ENCODE data around the gene TTLL11.
A peak's percentile ranks its signal among the peaks of the same experiment; 100 is the strongest.

Gene TTLL11

GRCh38 chr9:121815546-121816448 lies 277.3 kb downstream of the TTLL11 start:
- WGBS, 2 donors (ENCODE audit: extremely low coverage in 2 of 2, insufficient read length in 2 of 2, insufficient replicate concordance in 1 of 2), result no CpG with 5 or more reads among the region's 31 CpGs
- H2BK5ac ChIP-seq (ENCODE audit: low read length), result no peak overlapping the region
- no peak overlapping the region for H3K4me2 ChIP-seq (ENCODE audit: insufficient read depth, low read length, poor library complexity, severe bottlenecking)
- no peak overlapping the region for H3K27ac ChIP-seq (replicated peaks; ENCODE audit: low read length)
- no peak overlapping the region for H4K8ac ChIP-seq (ENCODE audit: low read depth, low read length)
- no peak for DNase-seq (ENCODE audit: low spot score)
- H2BK120ac ChIP-seq (ENCODE audit: low read depth, low read length), result no peak overlapping the region
- no peak overlapping the region for H3K4me3 ChIP-seq (ENCODE audit: low read length in 2 of 2)
- H3K23ac ChIP-seq (ENCODE audit: low read depth, low read length, poor library complexity), result no peak overlapping the region
- H2BK15ac ChIP-seq (ENCODE audit: low read length), result no peak overlapping the region
- H3K9me3 ChIP-seq (replicated peaks in 1 of 2; ENCODE audit: control insufficient read depth in 2 of 2, insufficient read depth in 1 of 2, low read depth in 1 of 2, low read length in 2 of 2), result peaks cover 0 to 2% of the 10 kb centered on the region in 2 donors
- H2AK5ac ChIP-seq (ENCODE audit: low read depth, low read length), result no peak overlapping the region
- peaks cover 0 to 66% (median 0%) of the 10 kb centered on the region in 3 experiments for H3K27me3 ChIP-seq (ENCODE audit: control insufficient read depth in 3 of 3, insufficient read depth in 3 of 3, low read depth in 1 of 3, low read length in 3 of 3)
- no peak overlapping the region for H4K91ac ChIP-seq (ENCODE audit: low read depth, low read length, poor library complexity)
- H3K18ac ChIP-seq (ENCODE audit: low read length), result peak overlapping the region; percentile 1
- no peak overlapping the region for H3K9ac ChIP-seq (ENCODE audit: low read depth, low read length, poor library complexity)
- no peak overlapping the region for H2AFZ ChIP-seq (ENCODE audit: low read length)
- no peaks in the 10 kb centered on the region for H3K36me3 ChIP-seq (replicated peaks in 1 of 2; ENCODE audit: control insufficient read depth in 2 of 2, insufficient read depth in 2 of 2, low read length in 2 of 2)
- H3K79me1 ChIP-seq (ENCODE audit: low read depth, low read length), result no peaks in the 10 kb centered on the region
- no peak overlapping the region for H3K14ac ChIP-seq (ENCODE audit: low read length)
- H2BK12ac ChIP-seq (ENCODE audit: low read length), result no peak overlapping the region
- peaks cover 39 to 45% of the 10 kb centered on the region in 2 donors for H3K4me1 ChIP-seq (ENCODE audit: control insufficient read depth in 2 of 2, insufficient read depth in 1 of 2, low read depth in 1 of 2, low read length in 2 of 2)
- no peak overlapping the region for H3K4ac ChIP-seq (ENCODE audit: low read length)

- no peak overlapping the region for H3K23ac ChIP-seq (ENCODE audit: low read depth, low read length, poor library complexity)
- H3K4me1 ChIP-seq (ENCODE audit: control insufficient read depth in 2 of 2, insufficient read depth in 1 of 2, low read depth in 1 of 2, low read length in 2 of 2), result peaks cover 33 to 40% of the 10 kb centered on the region in 2 donors
Measured at GRCh38 chr9:121815084-121815483, 278.0 kb downstream of the TTLL11 start.

GRCh38 chr9:121814594-121814993 lies 278.5 kb downstream of the TTLL11 start:
- no peak for DNase-seq (ENCODE audit: low spot score)
- Histone ChIP-seq H3K36me3 (replicated peaks in 1 of 2; ENCODE audit: control insufficient read depth in 2 of 2, insufficient read depth in 2 of 2, low read length in 2 of 2) (no peaks in the 10 kb centered on the region), H2BK5ac (ENCODE audit: low read length) (peak overlapping the region; percentile 56), H2BK120ac (ENCODE audit: low read depth, low read length) (peak overlapping the region; percentile 24), H3K4ac (ENCODE audit: low read length) (peak overlapping the region; percentile 30), H3K9ac (ENCODE audit: low read depth, low read length, poor library complexity) (no peak overlapping the region), H4K8ac (ENCODE audit: low read depth, low read length) (no peak overlapping the region), H3K4me1 (ENCODE audit: control insufficient read depth in 2 of 2, insufficient read depth in 1 of 2, low read depth in 1 of 2, low read length in 2 of 2) (peaks cover 30 to 37% of the 10 kb centered on the region in 2 donors), H2AK5ac (ENCODE audit: low read depth, low read length) (peak overlapping the region; percentile 85), H3K27me3 (ENCODE audit: control insufficient read depth in 3 of 3, insufficient read depth in 3 of 3, low read depth in 1 of 3, low read length in 3 of 3) (peaks cover 0 to 71% (median 0%) of the 10 kb centered on the region in 3 experiments), H3K4me3 (ENCODE audit: low read length in 2 of 2) (no peak overlapping the region), H3K14ac (ENCODE audit: low read length) (peak overlapping the region; percentile 89), H2BK15ac (ENCODE audit: low read length) (peak overlapping the region; percentile 94), H2BK12ac (ENCODE audit: low read length) (peak overlapping the region; percentile 32), H3K27ac (replicated peaks; ENCODE audit: low read length) (no peak overlapping the region), H3K4me2 (ENCODE audit: insufficient read depth, low read length, poor library complexity, severe bottlenecking) (no peak overlapping the region), H2AFZ (ENCODE audit: low read length) (no peak overlapping the region), H3K79me1 (ENCODE audit: low read depth, low read length) (no peaks in the 10 kb centered on the region), H3K9me3 (replicated peaks in 1 of 2; ENCODE audit: control insufficient read depth in 2 of 2, insufficient read depth in 1 of 2, low read depth in 1 of 2, low read length in 2 of 2) (peaks cover 0 to 2% of the 10 kb centered on the region in 2 donors), H3K23ac (ENCODE audit: low read depth, low read length, poor library complexity) (no peak overlapping the region), H4K91ac (ENCODE audit: low read depth, low read length, poor library complexity) (no peak overlapping the region), H3K18ac (ENCODE audit: low read length) (peak overlapping the region; percentile 89)
- no CpG with 5 or more reads among the region's 11 CpGs for WGBS, 2 donors (ENCODE audit: extremely low coverage in 2 of 2, insufficient read length in 2 of 2, insufficient replicate concordance in 1 of 2)

More at GRCh38 chr9:121815084-121815483, 278.0 kb downstream of the TTLL11 start:
- H4K8ac ChIP-seq (ENCODE audit: low read depth, low read length), result no peak overlapping the region
- H3K18ac ChIP-seq (ENCODE audit: low read length), result peak overlapping the region; percentile 68
- H4K91ac ChIP-seq (ENCODE audit: low read depth, low read length, poor library complexity), result no peak overlapping the region
- no peak overlapping the region for H2AK5ac ChIP-seq (ENCODE audit: low read depth, low read length)
- no peak overlapping the region for H2BK15ac ChIP-seq (ENCODE audit: low read length)
- H3K27me3 ChIP-seq (ENCODE audit: control insufficient read depth in 3 of 3, insufficient read depth in 3 of 3, low read depth in 1 of 3, low read length in 3 of 3), result peaks cover 0 to 71% (median 0%) of the 10 kb centered on the region in 3 experiments
- H3K9me3 ChIP-seq (replicated peaks in 1 of 2; ENCODE audit: control insufficient read depth in 2 of 2, insufficient read depth in 1 of 2, low read depth in 1 of 2, low read length in 2 of 2), result peaks cover 0 to 2% of the 10 kb centered on the region in 2 donors
- H3K79me1 ChIP-seq (ENCODE audit: low read depth, low read length), result no peaks in the 10 kb centered on the region
- WGBS, 2 donors (ENCODE audit: extremely low coverage in 2 of 2, insufficient read length in 2 of 2, insufficient replicate concordance in 1 of 2), result no CpG with 5 or more reads among the region's 6 CpGs
- no peak overlapping the region for H3K4me2 ChIP-seq (ENCODE audit: insufficient read depth, low read length, poor library complexity, severe bottlenecking)
- no peak overlapping the region for H3K4ac ChIP-seq (ENCODE audit: low read length)
- no peaks in the 10 kb centered on the region for H3K36me3 ChIP-seq (replicated peaks in 1 of 2; ENCODE audit: control insufficient read depth in 2 of 2, insufficient read depth in 2 of 2, low read length in 2 of 2)
- H3K14ac ChIP-seq (ENCODE audit: low read length), result no peak overlapping the region
- no peak overlapping the region for H3K4me3 ChIP-seq (ENCODE audit: low read length in 2 of 2)
- no peak overlapping the region for H2BK5ac ChIP-seq (ENCODE audit: low read length)
- H3K9ac ChIP-seq (ENCODE audit: low read depth, low read length, poor library complexity), result no peak overlapping the region
- no peak for DNase-seq (ENCODE audit: low spot score)
- H2BK12ac ChIP-seq (ENCODE audit: low read length), result no peak overlapping the region
- no peak overlapping the region for H2AFZ ChIP-seq (ENCODE audit: low read length)
- no peak overlapping the region for H3K27ac ChIP-seq (replicated peaks; ENCODE audit: low read length)
- no peak overlapping the region for H2BK120ac ChIP-seq (ENCODE audit: low read depth, low read length)

- DNase-seq (ENCODE audit: low spot score), result no peak
- no peaks in the 10 kb centered on the region for H3K79me1 ChIP-seq (ENCODE audit: low read depth, low read length)
- H2BK15ac ChIP-seq (ENCODE audit: low read length), result peak overlapping the region; percentile 94
- H3K23ac ChIP-seq (ENCODE audit: low read depth, low read length, poor library complexity), result no peak overlapping the region
- WGBS, 2 donors (ENCODE audit: extremely low coverage in 2 of 2, insufficient read length in 2 of 2, insufficient replicate concordance in 1 of 2), result no CpG with 5 or more reads among the region's 13 CpGs
- H3K9ac ChIP-seq (ENCODE audit: low read depth, low read length, poor library complexity), result no peak overlapping the region
- H3K27ac ChIP-seq (replicated peaks; ENCODE audit: low read length), result no peak overlapping the region
- no peak overlapping the region for H2BK120ac ChIP-seq (ENCODE audit: low read depth, low read length)
- H3K14ac ChIP-seq (ENCODE audit: low read length), result no peak overlapping the region
- H3K27me3 ChIP-seq (ENCODE audit: control insufficient read depth in 3 of 3, insufficient read depth in 3 of 3, low read depth in 1 of 3, low read length in 3 of 3), result peaks cover 0 to 68% (median 0%) of the 10 kb centered on the region in 3 experiments
- H3K9me3 ChIP-seq (replicated peaks in 1 of 2; ENCODE audit: control insufficient read depth in 2 of 2, insufficient read depth in 1 of 2, low read depth in 1 of 2, low read length in 2 of 2), result peaks cover 0 to 2% of the 10 kb centered on the region in 2 donors
- H3K36me3 ChIP-seq (replicated peaks in 1 of 2; ENCODE audit: control insufficient read depth in 2 of 2, insufficient read depth in 2 of 2, low read length in 2 of 2), result no peaks in the 10 kb centered on the region
- H3K18ac ChIP-seq (ENCODE audit: low read length), result peak overlapping the region; percentile 54
- H2AK5ac ChIP-seq (ENCODE audit: low read depth, low read length), result peak overlapping the region; percentile 39
- H2AFZ ChIP-seq (ENCODE audit: low read length), result no peak overlapping the region
- H4K91ac ChIP-seq (ENCODE audit: low read depth, low read length, poor library complexity), result no peak overlapping the region
- no peak overlapping the region for H2BK12ac ChIP-seq (ENCODE audit: low read length)
- no peak overlapping the region for H3K4ac ChIP-seq (ENCODE audit: low read length)
- no peak overlapping the region for H3K4me2 ChIP-seq (ENCODE audit: insufficient read depth, low read length, poor library complexity, severe bottlenecking)
- peaks cover 23 to 28% of the 10 kb centered on the region in 2 donors for H3K4me1 ChIP-seq (ENCODE audit: control insufficient read depth in 2 of 2, insufficient read depth in 1 of 2, low read depth in 1 of 2, low read length in 2 of 2)
- H4K8ac ChIP-seq (ENCODE audit: low read depth, low read length), result no peak overlapping the region
- H2BK5ac ChIP-seq (ENCODE audit: low read length), result peak overlapping the region; percentile 56
- H3K4me3 ChIP-seq (ENCODE audit: low read length in 2 of 2), result no peak overlapping the region
Measured at GRCh38 chr9:121813519-121814210, 279.4 kb downstream of the TTLL11 start.
